ENCODE measurements around the gene FTSJ3.
"Not testable (repeated sequence)": the region's sequence is repeated elsewhere in the genome, so short reads cannot be mapped to it uniquely, and the experiment has no call there.

Gene FTSJ3

GRCh38 chr17:63827002-63827800, at the start of gene FTSJ3, which contains the start of gene PSMC5:
Gene FTSJ3 (minus strand): TSS chr17:63827663. CDS start chr17:63826902, 761 bp downstream.
Gene PSMC5 (plus strand): TSS chr17:63827431. CDS start chr17:63827491, 60 bp downstream.
- DNase-seq: peak; percentile 97

GRCh38 chr17:63874693-63875092, 47.2 kb upstream of the FTSJ3 start:
- not testable (repeated sequence) for DNase-seq

- not testable (repeated sequence) for DNase-seq
Observed at GRCh38 chr17:63874061-63874626, 46.7 kb upstream of the FTSJ3 start.

GRCh38 chr17:63873577-63873976, 46.1 kb upstream of the FTSJ3 start, which contains the start of gene CSH2:
Gene CSH2 (minus strand): TSS chr17:63873677. CDS start chr17:63873614, 63 bp downstream.
- DNase-seq: not testable (repeated sequence)

GRCh38 chr17:63871646-63872365, 44.3 kb upstream of the FTSJ3 start:
- not testable (repeated sequence) for DNase-seq

GRCh38 chr17:63870292-63870665, 42.8 kb upstream of the FTSJ3 start:
- DNase-seq: not testable (repeated sequence)

GRCh38 chr17:63869491-63870291, 42.2 kb upstream of the FTSJ3 start:
- DNase-seq: not testable (repeated sequence)

GRCh38 chr17:63866625-63867024, 39.2 kb upstream of the FTSJ3 start:
- not testable (repeated sequence) for DNase-seq

- no peak for DNase-seq
Observed at GRCh38 chr17:63859257-63859656, 31.8 kb upstream of the FTSJ3 start.

GRCh38 chr17:63856425-63856824, 29.0 kb upstream of the FTSJ3 start:
- not testable (repeated sequence) for DNase-seq

- DNase-seq: no peak
Observed at GRCh38 chr17:63855185-63855584, 27.7 kb upstream of the FTSJ3 start.

- no peak for DNase-seq
Observed at GRCh38 chr17:63854709-63855108, 27.2 kb upstream of the FTSJ3 start.

- no peak for DNase-seq
Observed at GRCh38 chr17:63853260-63853659, 25.8 kb upstream of the FTSJ3 start.

- DNase-seq: no peak
Observed at GRCh38 chr17:63850401-63850800, 22.9 kb upstream of the FTSJ3 start.

GRCh38 chr17:63848834-63849689, 21.6 kb upstream of the FTSJ3 start:
- no peak for DNase-seq

GRCh38 chr17:63847525-63848249, 20.2 kb upstream of the FTSJ3 start:
- no peak for DNase-seq

- no peak for DNase-seq
Observed at GRCh38 chr17:63845509-63845908, 18.0 kb upstream of the FTSJ3 start.

- no peak for DNase-seq
Observed at GRCh38 chr17:63843910-63844677, 16.6 kb upstream of the FTSJ3 start.

- DNase-seq: peak; percentile 38
Observed at GRCh38 chr17:63843387-63843888, 16.0 kb upstream of the FTSJ3 start.
